Psoas muscle (tissue), 8 donors: ENCODE results near the gene PDE6G. TPM values are rescaled to one million over a fixed set of nuclear protein-coding genes. Genes with fewer than 3 reads are reported as not detected.
"Not testable (repeated sequence)": the region's sequence is repeated elsewhere in the genome, so short reads cannot be mapped to it uniquely, and the experiment has no call there.

ENCODE experiments used
- ATAC-seq, 4 donors: fragments of 200-7000 bp; cut with Tn5 transposase; one replicate each; pipeline ENCODE4 v1.9.1; 2020; ENCODE audit warnings: moderate library complexity in 3 of 4, mild to moderate bottlenecking in 2 of 4
- DNase-seq, 2 donors: peaks; one replicate each; pipeline ENCODE4 v3.0.0-alpha.2; 2020
- H3K27ac ChIP-seq: fragments of 200-600 bp; one replicate; pipeline ENCODE4 v1.8.0; 2022
- H3K27me3 ChIP-seq, 3 donors: fragments of 200-600 bp in 1 of 3; one replicate each; pipeline versions ENCODE4 v1.6.1 to v1.8.0; 2013 to 2022; ENCODE audit warnings: low read length in 2 of 3, mild to moderate bottlenecking in 2 of 3, moderate library complexity in 1 of 3; ENCODE audit not compliant: insufficient read depth in 3 of 3
- H3K36me3 ChIP-seq, 2 donors: fragments of 200-600 bp in 1 of 2; one replicate each; pipeline versions ENCODE4 v1.6.1 to v1.8.0; 2013 to 2022; ENCODE audit warnings: low read depth in 1 of 2, mild to moderate bottlenecking in 1 of 2, moderate library complexity in 1 of 2; ENCODE audit not compliant: insufficient read depth in 1 of 2
- H3K4me1 ChIP-seq: fragments of 200-600 bp; one replicate; pipeline ENCODE4 v1.8.0; 2022
- H3K4me3 ChIP-seq: fragments of 200-600 bp; one replicate; pipeline ENCODE4 v1.8.0; 2022; ENCODE audit warnings: mild to moderate bottlenecking
- H3K9me3 ChIP-seq: fragments of 200-600 bp; one replicate; pipeline ENCODE4 v1.8.0; 2022
- CTCF ChIP-seq: fragments of 200-600 bp; IDR thresholded peaks from one replicate; pipeline ENCODE4 v1.8.0; 2022; ENCODE audit warnings: antibody characterized with exemption
- WGBS, 3 donors: extraction: QIAGEN DNeasy Blood & Tissue Kit; methylation state at CpG; one replicate each; pipeline versions ENCODE4 v1.1.6 to v1.1.7; 2013; 5-methylcytosine and 5-hydroxymethylcytosine counted together
- intact Hi-C, 2 donors: fragments of 100-400 bp; cut with DNase I; formaldehyde crosslinking; loops; one replicate each; pipeline versions ENCODE4 v1.11.0 to v1.14.2; 2022
- polyA plus RNA-seq, 3 donors: library from polyadenylated mRNA; stranded (reverse); fragments of 200-250 nt; gene quantifications; one replicate each; pipeline ENCODE4 v1.2.3, GENCODE V29; 2013
- total RNA-seq, 4 donors: library from RNA; stranded (reverse); fragmentation: NEBNext Ultra II Directional in 2 of 4; extraction: Animal tissue kit (Norgen Biotek cat#: 25700) in 2 of 4; gene quantifications; one replicate each; pipeline versions ENCODE4 v1.2.1 to v1.2.4, GENCODE V29; 2021 to 2023
- donor health status: healthy with polysubstance abuse.
- donor health status: DM: no; HTN: no; CAD: no; lungs with moderate emphysema.
- donor health status: Bipolar disorder and iron deficiency.
- donor health status: healthy.
- donor health status: DM: yes; HTN: yes; CAD: no.
- donor health status: DM: no; HTN: no; CAD: no.
- donor health status: DM: no; HTN: no; CAD: no.
- donor health status: DM: yes; HTN: yes; CAD: no.

Gene PDE6G
- total and polyA plus RNA-seq, 7 donors: 0.25 to 1.5 (median 0.60) TPM; not detected in 3

DNA sequence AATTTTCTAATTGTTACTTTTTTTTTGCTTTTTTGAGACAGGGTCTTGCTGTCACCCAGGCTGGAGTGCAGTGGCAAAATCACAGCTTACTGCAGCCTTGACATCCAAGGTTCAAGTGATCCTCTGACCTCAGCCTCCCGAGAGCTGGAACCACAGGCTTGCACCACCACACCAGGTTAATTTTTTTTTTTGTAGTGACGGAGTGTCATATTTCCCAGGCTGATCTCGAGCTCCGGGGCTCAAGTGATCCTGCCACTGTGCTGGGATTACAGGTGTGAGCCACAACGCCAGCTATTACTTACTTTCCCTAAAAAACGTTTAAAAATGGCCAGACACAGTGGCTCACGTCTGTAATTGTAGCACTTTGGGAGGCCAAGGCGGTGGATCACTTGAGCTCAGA is 26.1 kb downstream of the PDE6G start:
- intact Hi-C loops: no loop called here
- Histone ChIP-seq H3K27me3 (no peaks in the 10 kb centered on the region), H3K4me3 (no peak overlapping the region), H3K36me3 (peaks cover 0 to 81% of the 10 kb centered on the region in 2 donors), H3K4me1 (peaks cover 36% of the 10 kb centered on the region), H3K27ac (peak overlapping the region; percentile 68), H3K9me3 (no peaks in the 10 kb centered on the region)
- no peak for TF ChIP-seq CTCF
- WGBS, 3 donors: 42 to 67% (median 49%) methylated on average over 8 of the region's 8 CpGs
- ATAC-seq: peak in 3 of 4 donors; percentile 22 to 39 (median 39)
- no peak for DNase-seq

- Histone ChIP-seq H3K4me1 (peaks cover 5% of the 10 kb centered on the region), H3K27ac (no peak overlapping the region), H3K9me3 (no peaks in the 10 kb centered on the region), H3K36me3 (peaks cover 15 to 94% of the 10 kb centered on the region in 2 donors), H3K27me3 (no peaks in the 10 kb centered on the region), H3K4me3 (no peak overlapping the region)
- intact Hi-C loops: loop anchor here in 1 of 2 donors (10.0 kb wide), 1 partner anchor 57 kb away; no protein-coding TSS in a partner anchor
- DNase-seq: no peak
- no peak for TF ChIP-seq CTCF
- WGBS, 3 donors: 37 to 58% (median 43%) methylated on average over 11 of the region's 11 CpGs
- peak; percentile 44 to 56 (median 52) for ATAC-seq
Measured at GRCh38 chr17:81621494-81622130, 34.7 kb downstream of the PDE6G start.

- Histone ChIP-seq H3K4me1 (peaks cover 26% of the 10 kb centered on the region), H3K36me3 (peaks cover 13 to 93% of the 10 kb centered on the region in 2 donors)
- intact Hi-C loops, H3K4me3 ChIP-seq, H3K27ac ChIP-seq, ATAC-seq, H3K27me3 ChIP-seq, DNase-seq, H3K9me3 ChIP-seq: not testable (repeated sequence)
- WGBS, 3 donors: 88 to 97% (median 95%) methylated on average over 3 to 29 of the region's 36 CpGs
Measured at GRCh38 chr17:81618307-81618706, 38.0 kb downstream of the PDE6G start.

- Histone ChIP-seq H3K27me3 (no peaks in the 10 kb centered on the region), H3K27ac (no peak overlapping the region), H3K4me3 (no peak overlapping the region), H3K36me3 (peaks cover 13 to 93% of the 10 kb centered on the region in 2 donors), H3K4me1 (peaks cover 26% of the 10 kb centered on the region), H3K9me3 (no peaks in the 10 kb centered on the region)
- WGBS, 3 donors: 40 to 74% (median 59%) methylated on average over 7 of the region's 7 CpGs
- intact Hi-C loops: no loop called here
- ATAC-seq: no peak
- DNase-seq: no peak
- no peak for TF ChIP-seq CTCF
Measured at GRCh38 chr17:81616877-81617276, 39.5 kb downstream of the PDE6G start.

DNA sequence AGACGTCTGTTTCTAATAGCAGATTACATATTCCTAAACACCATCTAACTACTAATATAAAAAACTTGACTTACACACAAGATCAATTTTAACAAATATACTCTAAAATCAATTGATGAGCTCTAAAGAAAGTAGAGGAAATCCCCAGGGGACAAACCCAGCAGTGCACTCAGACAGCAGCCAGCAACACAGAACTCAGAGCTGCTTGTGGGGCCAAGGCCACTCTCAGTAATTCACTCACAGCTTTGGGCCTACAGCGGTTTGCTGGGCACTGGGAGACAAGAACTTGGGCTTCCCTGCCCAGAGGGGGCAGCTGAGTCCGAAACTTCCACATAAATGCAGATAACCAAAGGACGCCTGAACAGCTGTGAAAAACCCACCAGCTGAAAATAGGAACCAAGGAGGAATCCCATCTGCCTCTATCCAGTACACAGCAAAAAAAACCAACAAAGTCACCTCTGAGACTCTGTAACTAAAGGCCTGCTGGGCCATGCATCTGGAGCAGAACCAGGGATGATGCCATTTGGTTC is 40.9 kb downstream of the PDE6G start:
- H3K36me3 ChIP-seq: peaks cover 8 to 89% of the 10 kb centered on the region in 2 donors
- H3K27ac ChIP-seq: peak overlapping the region; percentile 67
- H3K9me3 ChIP-seq: no peaks in the 10 kb centered on the region
- no peak for ATAC-seq
- H3K27me3 ChIP-seq: no peaks in the 10 kb centered on the region
- H3K4me1 ChIP-seq: peaks cover 21% of the 10 kb centered on the region
- TF ChIP-seq CTCF: no peak
- no peak overlapping the region for H3K4me3 ChIP-seq
- WGBS, 3 donors: 69 to 84% (median 76%) methylated on average over 4 of the region's 4 CpGs
- intact Hi-C loops: no loop called here
- no peak for DNase-seq
